ENCODE results near the gene CPLANE1.

CPLANE1 gene

DNA sequence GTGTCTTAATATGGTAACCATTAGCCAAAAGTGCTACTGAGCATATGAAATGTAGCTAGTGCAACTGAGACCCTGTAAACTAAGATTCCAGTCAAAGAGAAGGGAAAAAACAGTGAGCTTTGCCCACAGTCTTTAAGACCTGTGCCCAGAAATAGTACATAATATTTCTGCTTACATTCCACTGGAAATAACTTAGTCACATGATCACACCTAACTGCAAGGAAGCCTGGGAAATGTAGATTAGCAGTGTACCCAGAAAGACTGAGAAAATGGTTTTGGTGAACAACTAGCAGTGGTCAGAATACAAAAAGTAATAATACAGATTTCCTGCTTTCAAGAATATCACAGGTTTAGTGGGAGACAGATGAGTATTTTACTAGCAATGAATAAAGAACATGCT, 2.5 kb upstream of the CPLANE1 start:
- peak; percentile 1 for DNase-seq (ENCODE audit: low read depth)
- TF ChIP-seq, protein P1, sequence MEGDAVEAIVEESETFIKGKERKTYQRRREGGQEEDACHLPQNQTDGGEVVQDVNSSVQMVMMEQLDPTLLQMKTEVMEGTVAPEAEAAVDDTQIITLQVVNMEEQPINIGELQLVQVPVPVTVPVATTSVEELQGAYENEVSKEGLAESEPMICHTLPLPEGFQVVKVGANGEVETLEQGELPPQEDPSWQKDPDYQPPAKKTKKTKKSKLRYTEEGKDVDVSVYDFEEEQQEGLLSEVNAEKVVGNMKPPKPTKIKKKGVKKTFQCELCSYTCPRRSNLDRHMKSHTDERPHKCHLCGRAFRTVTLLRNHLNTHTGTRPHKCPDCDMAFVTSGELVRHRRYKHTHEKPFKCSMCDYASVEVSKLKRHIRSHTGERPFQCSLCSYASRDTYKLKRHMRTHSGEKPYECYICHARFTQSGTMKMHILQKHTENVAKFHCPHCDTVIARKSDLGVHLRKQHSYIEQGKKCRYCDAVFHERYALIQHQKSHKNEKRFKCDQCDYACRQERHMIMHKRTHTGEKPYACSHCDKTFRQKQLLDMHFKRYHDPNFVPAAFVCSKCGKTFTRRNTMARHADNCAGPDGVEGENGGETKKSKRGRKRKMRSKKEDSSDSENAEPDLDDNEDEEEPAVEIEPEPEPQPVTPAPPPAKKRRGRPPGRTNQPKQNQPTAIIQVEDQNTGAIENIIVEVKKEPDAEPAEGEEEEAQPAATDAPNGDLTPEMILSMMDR (conservative IDR thresholded peaks at IDR 0.05; ENCODE audit: low read length) = no peak
- no peak overlapping the region for H3K4me3 ChIP-seq (ENCODE audit: low read length)

DNA sequence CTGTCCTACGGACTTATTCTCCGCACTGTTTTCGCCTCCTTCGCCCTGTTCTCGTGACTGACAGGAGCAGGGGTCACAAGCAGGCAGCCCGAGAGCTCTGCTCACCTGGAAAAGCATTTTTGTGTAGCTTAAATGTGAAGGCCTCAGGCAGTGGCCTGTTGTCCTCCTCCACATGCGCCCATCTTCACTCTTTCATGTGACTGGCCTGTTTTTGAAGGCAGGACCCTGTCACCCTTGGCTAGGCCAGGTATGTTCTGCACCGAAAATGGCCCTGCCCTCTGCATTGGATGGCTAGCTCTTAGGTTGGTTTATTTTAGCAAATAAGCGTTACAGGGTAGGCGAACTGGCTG, 614 bp upstream of the CPLANE1 start:
- TF ChIP-seq, protein P1 (conservative IDR thresholded peaks at IDR 0.05; ENCODE audit: low read length) = no peak
- H3K4me3 ChIP-seq (ENCODE audit: low read length) = peak overlapping the region; percentile 82
- DNase-seq (ENCODE audit: low read depth) = no peak

DNA sequence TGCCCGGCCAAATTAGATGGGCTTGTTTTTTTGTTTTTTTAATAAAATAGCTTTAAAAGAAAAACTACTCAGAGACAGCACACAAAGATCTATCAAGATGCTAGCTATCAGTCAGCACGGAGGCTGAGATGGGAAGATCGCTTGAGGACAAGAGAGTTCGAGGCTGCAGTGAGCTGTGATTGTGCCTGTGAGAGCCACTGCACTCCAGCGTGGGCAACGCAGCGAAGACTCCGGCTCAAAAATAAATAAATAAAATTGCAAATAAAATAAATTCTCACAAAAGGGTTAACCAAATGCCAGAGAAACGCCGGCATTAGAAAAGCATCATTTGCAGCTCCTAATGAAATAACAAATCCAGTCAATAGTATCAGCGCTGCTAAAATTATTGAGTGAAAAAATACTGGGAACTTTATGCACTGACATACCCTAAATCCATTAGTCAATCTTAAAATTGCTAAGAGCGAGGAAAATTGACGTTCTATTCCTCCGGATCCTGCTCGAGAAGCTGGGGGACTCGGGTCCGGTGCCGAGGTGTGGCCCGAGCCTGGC, 681 bp downstream of the CPLANE1 start:
- peak; percentile 15 for DNase-seq (ENCODE audit: low read depth)
- H3K4me3 ChIP-seq (ENCODE audit: low read length) = peak overlapping the region; percentile 82
- TF ChIP-seq, protein P1 (conservative IDR thresholded peaks at IDR 0.05; ENCODE audit: low read length) = no peak

DNA sequence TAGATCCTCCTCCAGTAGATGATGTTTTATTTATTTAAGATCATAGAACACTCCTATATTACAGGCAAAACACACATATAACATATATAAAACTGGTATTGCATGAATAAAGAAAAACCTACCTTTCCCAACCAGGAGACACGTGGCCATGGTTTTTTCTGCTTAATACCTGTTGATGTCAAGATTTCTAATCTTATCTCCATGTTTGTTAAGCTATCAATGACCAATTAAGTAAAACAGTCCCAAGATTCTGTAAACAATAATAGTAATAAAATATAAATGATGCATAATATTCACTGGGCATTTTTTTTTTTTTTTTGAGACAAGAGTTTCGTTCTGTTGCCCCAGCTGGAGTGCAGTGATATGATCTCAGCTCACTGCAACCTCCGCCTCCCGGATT, 1.7 kb downstream of the CPLANE1 start:
- TF ChIP-seq, protein P1 (conservative IDR thresholded peaks at IDR 0.05; ENCODE audit: low read length) = no peak
- DNase-seq (ENCODE audit: low read depth) = no peak
- no peak overlapping the region for H3K4me3 ChIP-seq (ENCODE audit: low read length)

DNA sequence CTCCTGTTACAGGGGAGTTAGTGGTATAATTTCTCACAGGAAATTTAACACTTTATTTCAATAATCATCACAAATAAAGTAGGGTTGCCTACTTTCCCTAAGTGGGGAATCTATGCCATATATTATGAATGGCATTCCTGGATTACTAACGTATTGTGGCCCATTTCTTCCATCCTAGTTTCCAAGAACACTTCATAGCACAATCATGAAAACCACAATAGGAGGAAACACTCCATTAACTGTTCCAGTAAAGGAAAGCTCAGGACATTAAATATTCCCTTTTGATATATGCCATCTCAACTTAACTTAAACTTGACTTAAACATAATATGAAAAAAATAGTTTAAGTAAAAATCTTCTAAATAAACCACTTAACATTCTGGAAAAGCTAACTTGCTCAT, 2.1 kb downstream of the CPLANE1 start:
- TF ChIP-seq, protein P1 (conservative IDR thresholded peaks at IDR 0.05; ENCODE audit: low read length) = no peak

DNA sequence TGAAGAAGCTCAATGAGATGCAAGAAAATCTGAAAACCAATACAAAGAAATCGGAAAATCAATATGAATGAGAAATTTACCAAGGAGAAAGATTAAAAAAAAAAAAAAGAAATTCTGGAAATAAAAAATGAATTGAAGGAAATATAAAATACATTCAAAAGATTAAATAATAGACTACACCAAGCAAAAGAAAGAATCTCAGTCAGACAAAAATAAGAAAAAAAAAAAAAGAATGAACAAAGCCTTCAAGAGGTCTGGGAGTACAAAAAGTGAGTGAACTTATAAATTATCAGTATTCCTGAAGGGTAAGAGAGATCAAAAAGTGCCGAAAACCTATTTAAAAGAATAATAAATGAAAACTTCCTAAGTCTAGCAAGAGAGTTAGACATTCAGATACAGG, 14.9 kb downstream of the CPLANE1 start:
- DNase-seq (ENCODE audit: low read depth) = no peak
- TF ChIP-seq, protein P1 (conservative IDR thresholded peaks at IDR 0.05; ENCODE audit: low read length) = no peak
- no peak overlapping the region for H3K4me3 ChIP-seq (ENCODE audit: low read length)

More for the DNA sequence above, 2.1 kb downstream of the CPLANE1 start:
- no peak for DNase-seq (ENCODE audit: low read depth)
- no peak overlapping the region for H3K4me3 ChIP-seq (ENCODE audit: low read length)

DNA sequence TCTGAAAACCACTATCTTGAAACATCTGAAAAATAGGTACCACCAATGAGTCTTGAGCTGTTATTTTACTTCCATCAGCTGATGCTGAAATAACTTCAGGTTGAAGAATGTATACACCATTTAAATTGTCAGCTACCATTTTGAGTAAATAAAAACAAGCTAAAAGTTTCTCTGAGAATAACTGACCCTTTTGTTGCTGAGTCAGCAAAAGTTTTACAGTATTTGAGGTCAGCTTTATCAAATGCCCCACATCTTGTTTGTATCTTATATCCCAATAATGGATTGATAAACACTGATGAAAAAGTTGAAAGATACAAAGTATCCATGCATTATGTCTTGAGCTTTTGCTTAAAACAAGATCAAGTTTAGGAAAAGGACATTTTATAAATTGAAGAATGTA, 22.8 kb downstream of the CPLANE1 start:
- TF ChIP-seq, protein P1 (conservative IDR thresholded peaks at IDR 0.05; ENCODE audit: low read length) = no peak
- no peak overlapping the region for H3K4me3 ChIP-seq (ENCODE audit: low read length)
- no peak for DNase-seq (ENCODE audit: low read depth)

Measured in AG10803 (cell line).